Cortex of kidney (tissue), 1 donor: ENCODE data around the gene INPP5F.
"Not testable (repeated sequence)": the region's sequence is repeated elsewhere in the genome, so short reads cannot be mapped to it uniquely, and the experiment has no call there.

Source experiments
- DNase-seq: peaks from one replicate; lab custom pipeline; 2025; lab: John Stamatoyannopoulos, UW

The INPP5F gene

GRCh38 chr10:119705434-119705831, 20.4 kb upstream of the INPP5F start:
- no peak for DNase-seq

DNA sequence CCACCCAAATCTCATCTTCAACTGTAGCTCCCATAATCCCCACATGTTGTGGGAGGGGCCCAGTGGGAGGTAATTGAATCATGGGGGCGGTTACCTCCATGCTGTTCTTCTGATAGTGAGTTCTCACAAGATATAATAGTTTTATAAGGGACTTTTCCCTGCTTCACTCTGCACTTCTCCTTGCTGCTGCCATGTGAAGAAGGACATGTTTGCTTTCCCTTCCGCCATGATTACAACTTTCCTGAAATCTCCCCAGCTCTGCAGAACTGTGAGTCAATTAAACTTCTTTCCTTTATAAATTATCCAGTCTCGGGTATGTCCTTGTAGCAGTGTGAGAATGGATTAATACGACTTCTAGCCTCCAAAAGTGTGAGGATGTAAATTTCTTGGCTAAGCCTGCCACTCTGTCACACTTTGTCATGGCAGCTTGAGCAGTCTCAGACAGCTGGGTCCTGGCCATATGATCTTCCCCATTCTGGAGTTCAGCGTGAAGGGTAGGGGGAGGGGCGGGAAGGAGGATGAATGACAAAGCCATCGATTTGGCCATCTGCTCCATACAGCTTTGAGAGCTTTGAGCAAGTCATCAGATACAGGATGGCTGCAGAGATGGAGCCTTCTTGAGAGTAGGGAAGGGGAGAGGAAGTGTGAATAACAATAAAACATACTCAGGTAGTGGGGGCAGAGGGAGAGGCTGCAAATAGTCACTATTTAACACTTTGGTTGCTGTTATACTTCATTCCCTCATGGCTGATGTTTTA, 19.1 kb upstream of the INPP5F start:
- no peak for DNase-seq

DNA sequence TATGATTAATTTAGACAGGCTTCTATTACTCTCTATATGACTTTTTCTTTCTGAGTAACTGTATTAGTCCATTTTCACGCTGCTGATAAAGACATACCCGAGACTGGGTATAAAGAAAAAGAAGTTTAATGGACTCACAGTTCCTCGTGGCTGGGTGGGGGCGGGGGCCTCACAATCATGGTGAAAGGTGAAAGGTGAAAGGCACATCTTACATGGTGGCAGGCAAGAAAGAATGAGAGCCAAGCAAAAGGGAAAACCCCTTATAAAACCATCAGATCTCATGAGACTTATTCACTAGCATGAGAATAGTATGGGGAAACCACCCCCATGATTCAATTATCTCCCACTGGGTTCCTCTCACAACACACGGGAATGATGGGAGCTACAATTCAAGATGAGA, 18.5 kb upstream of the INPP5F start:
- DNase-seq, result not testable (repeated sequence)

DNA sequence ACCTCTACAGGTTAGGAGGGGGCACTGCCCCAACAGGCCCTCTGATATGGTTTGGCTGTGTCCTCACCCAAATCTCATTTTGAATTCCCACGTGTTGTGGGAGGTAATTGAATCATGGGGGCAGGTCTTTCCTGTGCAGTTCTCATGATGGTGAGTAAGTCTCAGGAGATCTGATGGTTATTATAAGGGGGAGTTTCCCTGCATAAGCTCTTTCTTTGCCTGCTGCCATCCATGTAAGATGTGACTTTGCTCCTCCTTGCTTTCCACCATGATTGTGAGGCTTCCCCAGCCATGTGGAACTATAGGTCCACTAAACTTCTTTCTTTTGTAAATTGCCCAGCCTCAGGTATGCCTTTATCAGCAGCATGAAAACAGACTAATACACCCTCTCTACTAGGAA, 14.9 kb upstream of the INPP5F start:
- DNase-seq, result not testable (repeated sequence)

DNA sequence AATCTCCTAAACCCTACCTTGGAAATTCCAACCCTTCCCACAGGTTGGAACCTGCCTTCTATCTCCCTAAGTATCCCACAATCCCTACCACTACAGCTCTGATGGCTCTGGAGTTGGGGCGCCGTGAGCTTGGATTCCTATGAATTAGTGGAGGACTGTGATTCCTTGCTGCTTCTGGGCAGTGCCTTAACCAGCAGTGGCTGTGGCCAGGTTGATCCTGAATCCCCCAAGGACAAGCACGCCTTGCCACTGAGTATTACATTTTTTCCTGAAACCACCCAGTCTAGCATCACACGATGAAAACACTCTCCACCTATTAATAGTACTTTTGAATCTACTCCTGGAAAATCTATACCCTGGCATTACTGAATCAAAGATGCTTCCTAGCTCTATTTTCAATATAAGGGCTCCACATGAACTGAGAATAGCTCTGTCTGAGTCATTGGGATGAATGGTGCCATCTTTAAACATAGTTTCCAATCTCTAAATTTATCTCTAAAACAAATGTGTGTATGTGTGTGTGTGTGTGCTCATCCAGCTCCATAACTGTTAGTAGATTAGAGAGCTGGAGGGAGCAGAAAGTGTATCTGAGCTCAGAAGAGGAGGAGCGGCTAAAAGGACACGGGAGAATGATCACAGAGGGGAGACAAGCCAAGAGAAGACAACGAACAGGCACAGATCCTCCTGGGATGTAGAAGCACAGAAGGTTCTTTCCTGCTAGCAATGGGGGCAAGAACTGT, 11.9 kb upstream of the INPP5F start:
- DNase-seq, result no peak

DNA sequence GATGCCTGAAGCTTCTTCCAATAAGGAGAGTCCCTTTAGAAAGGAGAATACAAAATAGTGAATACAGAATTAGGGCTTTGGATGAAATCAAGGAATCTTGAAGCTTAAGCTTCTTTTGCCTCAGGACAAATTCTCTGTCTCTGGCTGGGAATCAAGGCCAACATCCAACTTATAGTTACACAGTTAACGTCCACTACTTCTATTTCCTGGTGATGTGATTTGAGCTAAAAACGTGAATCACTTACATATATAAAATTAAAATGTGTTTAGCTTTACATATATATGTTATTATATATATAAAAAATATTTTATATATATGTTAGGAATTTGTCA, 11.4 kb upstream of the INPP5F start:
- DNase-seq, result no peak

- DNase-seq, result no peak
Observed at GRCh38 chr10:119715628-119716505, 10.0 kb upstream of the INPP5F start.

GRCh38 chr10:119723161-119723560, 2.7 kb upstream of the INPP5F start:
- no peak for DNase-seq

DNA sequence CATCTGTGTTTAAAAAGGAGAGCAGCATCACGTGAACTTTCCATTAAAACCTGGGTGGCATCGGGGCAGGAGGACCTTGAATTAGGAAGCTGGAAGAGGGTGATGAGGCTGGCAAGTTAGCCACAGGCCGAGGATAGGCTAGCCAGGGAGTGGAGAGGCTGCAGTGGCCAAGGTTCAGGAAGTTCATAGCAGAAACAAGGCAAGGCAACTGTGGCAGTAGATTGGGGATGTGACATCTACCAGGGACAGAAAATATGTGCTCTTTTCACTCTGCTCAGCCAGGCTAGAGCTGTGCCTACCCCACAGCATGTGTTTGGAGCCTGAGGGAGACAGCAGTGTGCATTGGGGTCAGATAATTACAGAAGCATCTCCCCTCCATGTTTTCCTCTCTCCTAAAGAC, 2.2 kb upstream of the INPP5F start:
- no peak for DNase-seq

DNA sequence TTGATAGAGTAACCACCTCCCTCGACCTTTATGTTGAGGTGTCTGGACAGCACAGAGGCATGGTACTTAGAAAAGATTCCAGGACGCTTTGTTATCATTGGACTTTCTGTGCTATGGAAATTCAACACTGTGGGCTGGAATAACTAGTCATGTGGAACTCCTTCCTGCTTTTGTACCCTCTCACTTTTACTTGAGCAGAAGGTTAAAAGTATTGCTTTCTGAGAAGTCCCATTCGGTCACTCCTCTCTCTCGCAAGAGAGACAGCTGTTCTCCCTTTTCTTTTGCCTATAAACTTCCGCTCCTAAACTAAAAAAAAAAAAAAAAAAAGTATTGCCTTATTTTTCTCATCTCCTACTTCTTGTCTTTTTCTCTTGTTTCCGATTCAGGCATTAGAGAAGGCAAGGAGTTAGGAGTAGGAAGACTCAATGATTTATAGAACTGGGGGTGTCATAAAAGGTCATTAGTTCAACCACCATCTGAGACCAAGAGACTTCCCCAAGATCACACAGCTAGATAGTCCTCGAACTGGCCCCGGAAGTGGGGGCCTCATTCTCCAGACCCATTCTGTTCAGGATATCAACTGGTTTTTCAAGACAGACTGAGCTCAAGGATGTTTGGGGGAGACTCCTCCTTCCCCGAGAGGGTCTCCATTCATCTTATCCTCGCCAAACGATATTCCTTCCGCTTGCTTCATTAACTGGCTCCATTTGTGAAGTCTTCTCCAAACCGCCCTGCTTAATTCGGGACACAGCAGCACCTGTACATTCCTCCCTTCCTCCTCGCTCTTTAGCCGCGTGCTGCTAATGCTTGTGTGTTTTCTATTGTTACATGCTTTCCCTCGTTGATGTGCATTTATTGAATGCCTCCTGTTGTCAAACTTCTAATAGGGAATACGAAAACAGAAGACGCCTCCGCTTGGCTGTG, 995 bp upstream of the INPP5F start:
- DNase-seq, result no peak

- no peak for DNase-seq
Observed at GRCh38 chr10:119725517-119725827, 378 bp upstream of the INPP5F start.

- DNase-seq, result no peak
Observed at GRCh38 chr10:119726676-119727261, 919 bp downstream of the INPP5F start.

GRCh38 chr10:119728172-119728800, 2.4 kb downstream of the INPP5F start:
- DNase-seq, result no peak

DNA sequence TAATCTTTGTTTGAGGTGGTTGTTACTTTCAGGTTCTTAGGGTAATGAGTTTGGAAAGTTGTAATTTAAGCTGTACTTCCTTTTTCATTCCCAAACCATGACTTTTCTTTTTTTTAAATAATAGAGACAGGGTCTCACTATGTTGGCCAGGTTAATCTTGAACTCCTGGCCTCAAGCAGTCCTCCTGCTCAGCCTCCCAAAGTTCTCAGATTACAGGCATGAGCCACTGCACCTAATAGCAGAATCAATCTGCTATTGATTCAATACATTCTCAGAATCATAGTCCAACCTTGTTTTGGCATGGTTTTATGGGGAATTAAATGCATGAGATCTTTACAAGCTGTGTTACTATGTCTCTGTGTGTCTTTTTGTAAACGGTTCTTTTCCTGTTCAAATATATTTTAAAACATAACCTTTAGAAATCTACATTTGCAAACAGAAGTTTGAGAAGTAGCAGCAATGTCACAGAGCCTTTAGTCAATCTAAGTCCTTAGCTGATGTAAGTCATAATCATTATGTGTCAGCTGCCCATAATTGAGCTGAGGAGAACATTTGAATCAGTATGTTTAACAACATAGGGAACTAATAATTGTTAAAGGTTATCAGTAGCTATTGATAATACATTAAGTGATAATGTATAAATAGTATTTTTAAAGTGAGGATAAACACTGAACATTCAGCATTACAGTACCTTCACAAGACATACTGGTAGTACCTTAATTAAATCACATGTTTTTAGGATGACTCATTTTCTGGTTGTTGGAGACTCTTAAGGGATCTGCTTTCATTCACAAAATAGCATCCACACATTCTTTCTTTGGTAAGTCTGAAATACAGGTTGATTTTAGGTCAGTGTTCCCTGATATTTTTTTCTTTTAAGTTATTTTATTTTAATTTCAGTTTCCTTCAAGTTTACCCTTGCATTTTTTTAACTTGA, 8.8 kb downstream of the INPP5F start:
- no peak for DNase-seq

- no peak for DNase-seq
Observed at GRCh38 chr10:119735451-119735850, 9.6 kb downstream of the INPP5F start.

- DNase-seq, result no peak
Observed at GRCh38 chr10:119736220-119736619, 10.4 kb downstream of the INPP5F start.

DNA sequence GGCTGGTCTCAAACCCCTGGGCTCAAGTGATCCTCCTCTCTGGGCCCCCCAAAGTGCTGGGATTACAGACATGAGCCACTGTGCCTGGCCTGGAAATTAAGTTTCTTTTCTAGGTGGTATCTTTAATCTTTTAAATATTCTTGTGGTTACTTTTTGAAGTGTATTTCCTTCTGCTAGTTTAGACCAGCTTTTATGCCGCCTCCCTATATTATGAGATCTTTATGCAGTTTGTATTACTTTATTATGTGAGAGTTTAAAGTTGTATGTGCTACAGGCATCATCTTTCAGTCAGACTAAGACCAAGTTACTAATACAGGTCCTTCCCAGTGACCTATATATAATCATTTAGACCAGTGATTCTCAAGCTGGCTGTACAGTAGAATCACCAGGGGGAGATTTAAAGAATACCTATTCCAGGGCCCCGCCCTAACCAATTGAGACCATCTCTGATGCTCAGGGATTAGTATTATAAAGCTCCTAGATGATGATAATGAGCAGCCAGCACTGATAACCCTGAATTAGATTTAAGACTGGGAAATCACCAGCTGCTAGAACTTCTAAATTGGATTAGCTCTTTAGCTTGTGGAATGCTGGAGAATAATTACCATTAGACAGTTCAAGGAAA, 11.3 kb downstream of the INPP5F start:
- no peak for DNase-seq

- no peak for DNase-seq
Observed at GRCh38 chr10:119737823-119738222, 12.0 kb downstream of the INPP5F start.

GRCh38 chr10:119738962-119739361, 13.1 kb downstream of the INPP5F start:
- no peak for DNase-seq
